Breast epithelium (tissue), 3 donors: ENCODE measurements around the gene TMEM161B.

Experiments used
- POLR2AphosphoS5 ChIP-seq, 3 donors: sonication (generic); formaldehyde crosslinking; IDR thresholded peaks; one replicate each; pipeline ENCODE4 v1.6.1; 2017; ENCODE audit warnings: antibody characterized with exemption in 3 of 3
- TF ChIP-seq, protein P1 (sequence below), 3 donors: fragments of 450-650 bp; IDR thresholded peaks; one replicate each; pipeline ENCODE4 v1.5.1; 2016 to 2017; ENCODE audit warnings: antibody characterized with exemption in 3 of 3, mild to moderate bottlenecking in 3 of 3, moderate library complexity in 3 of 3

DNA sequence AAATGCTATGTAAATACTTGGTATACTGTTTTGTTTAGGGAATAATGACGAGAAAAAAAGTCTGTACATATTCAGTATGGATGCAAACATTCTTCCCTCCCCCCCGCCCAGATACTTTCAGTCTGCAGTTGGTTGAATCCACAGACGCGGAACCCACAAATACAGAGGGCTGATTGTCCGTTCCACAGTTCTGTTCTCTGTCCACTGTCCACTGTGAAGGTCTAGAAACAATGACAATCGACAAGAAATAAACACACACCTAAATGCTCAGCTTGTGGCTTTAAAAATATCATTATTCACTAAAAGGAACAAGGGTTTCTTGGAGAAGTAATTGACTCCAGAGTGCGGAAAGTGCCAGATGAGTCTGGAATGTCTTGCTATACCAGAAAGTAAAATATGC, 109.1 kb downstream of the TMEM161B start:
- TF ChIP-seq, protein P1, sequence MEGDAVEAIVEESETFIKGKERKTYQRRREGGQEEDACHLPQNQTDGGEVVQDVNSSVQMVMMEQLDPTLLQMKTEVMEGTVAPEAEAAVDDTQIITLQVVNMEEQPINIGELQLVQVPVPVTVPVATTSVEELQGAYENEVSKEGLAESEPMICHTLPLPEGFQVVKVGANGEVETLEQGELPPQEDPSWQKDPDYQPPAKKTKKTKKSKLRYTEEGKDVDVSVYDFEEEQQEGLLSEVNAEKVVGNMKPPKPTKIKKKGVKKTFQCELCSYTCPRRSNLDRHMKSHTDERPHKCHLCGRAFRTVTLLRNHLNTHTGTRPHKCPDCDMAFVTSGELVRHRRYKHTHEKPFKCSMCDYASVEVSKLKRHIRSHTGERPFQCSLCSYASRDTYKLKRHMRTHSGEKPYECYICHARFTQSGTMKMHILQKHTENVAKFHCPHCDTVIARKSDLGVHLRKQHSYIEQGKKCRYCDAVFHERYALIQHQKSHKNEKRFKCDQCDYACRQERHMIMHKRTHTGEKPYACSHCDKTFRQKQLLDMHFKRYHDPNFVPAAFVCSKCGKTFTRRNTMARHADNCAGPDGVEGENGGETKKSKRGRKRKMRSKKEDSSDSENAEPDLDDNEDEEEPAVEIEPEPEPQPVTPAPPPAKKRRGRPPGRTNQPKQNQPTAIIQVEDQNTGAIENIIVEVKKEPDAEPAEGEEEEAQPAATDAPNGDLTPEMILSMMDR (IDR thresholded peaks at IDR 0.05), result no peak
- TF ChIP-seq POLR2AphosphoS5 (IDR thresholded peaks at IDR 0.05), result no peak
